OCI-M2 (cell line): ENCODE results near the gene CEP97.

Experiments
- DNase-seq: peaks from one replicate; lab custom pipeline; 2025; ENCODE audit not compliant: unreplicated experiment; lab: John Stamatoyannopoulos, UW

Gene CEP97

GRCh38 chr3:101813817-101814440 is 89.5 kb downstream of the CEP97 start:
- DNase-seq, result no peak

- no peak for DNase-seq
Observed at GRCh38 chr3:101814835-101815234, 90.4 kb downstream of the CEP97 start.

GRCh38 chr3:101816215-101817149 is 92.1 kb downstream of the CEP97 start:
- DNase-seq, result no peak

- no peak for DNase-seq
Observed at GRCh38 chr3:101817992-101818391, 93.6 kb downstream of the CEP97 start.

- DNase-seq, result no peak
Observed at GRCh38 chr3:101819649-101820206, 95.3 kb downstream of the CEP97 start.
